ENCODE measurements around the gene RAB39A.

- TF ChIP-seq CTCF (conservative IDR thresholded peaks at IDR 0.05) (no peak), ZFX (IDR thresholded peaks at IDR 0.05) (no peak)
Measured at GRCh38 chr11:107915229-107915628, 13.0 kb upstream of the RAB39A start.

Measured in C4-2B (cell line).